ENCODE data around the gene ALMS1.

DNA sequence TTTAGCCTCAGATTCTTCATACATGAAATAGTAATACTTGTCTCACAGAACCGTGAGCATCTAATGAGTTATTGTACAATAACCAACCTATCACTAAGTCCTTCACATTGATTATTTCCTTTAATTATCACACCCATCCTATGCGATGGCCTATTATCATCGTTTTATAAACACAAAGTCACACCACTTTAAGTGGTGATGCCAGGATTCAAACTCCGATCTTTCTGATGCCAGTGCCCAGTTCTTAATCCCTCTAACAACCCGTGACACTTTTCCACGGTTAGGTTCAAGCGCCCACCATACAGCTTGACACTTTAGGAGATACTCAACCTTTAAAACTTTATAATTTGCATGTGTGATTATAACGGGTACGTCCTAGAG is 523 bp upstream of the ALMS1 start:
- TF ChIP-seq, protein P1, sequence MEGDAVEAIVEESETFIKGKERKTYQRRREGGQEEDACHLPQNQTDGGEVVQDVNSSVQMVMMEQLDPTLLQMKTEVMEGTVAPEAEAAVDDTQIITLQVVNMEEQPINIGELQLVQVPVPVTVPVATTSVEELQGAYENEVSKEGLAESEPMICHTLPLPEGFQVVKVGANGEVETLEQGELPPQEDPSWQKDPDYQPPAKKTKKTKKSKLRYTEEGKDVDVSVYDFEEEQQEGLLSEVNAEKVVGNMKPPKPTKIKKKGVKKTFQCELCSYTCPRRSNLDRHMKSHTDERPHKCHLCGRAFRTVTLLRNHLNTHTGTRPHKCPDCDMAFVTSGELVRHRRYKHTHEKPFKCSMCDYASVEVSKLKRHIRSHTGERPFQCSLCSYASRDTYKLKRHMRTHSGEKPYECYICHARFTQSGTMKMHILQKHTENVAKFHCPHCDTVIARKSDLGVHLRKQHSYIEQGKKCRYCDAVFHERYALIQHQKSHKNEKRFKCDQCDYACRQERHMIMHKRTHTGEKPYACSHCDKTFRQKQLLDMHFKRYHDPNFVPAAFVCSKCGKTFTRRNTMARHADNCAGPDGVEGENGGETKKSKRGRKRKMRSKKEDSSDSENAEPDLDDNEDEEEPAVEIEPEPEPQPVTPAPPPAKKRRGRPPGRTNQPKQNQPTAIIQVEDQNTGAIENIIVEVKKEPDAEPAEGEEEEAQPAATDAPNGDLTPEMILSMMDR (IDR thresholded peaks at IDR 0.05; ENCODE audit: insufficient read depth, low read length, poor library complexity, severe bottlenecking) = no peak
- TF ChIP-seq EZH2phosphoT487 (conservative IDR thresholded peaks at IDR 0.05; ENCODE audit: low read length) = no peak
